ENCODE measurements around the gene MGAM2.
"Not testable (repeated sequence)": the region's sequence is repeated elsewhere in the genome, so short reads cannot be mapped to it uniquely, and the experiment has no call there.

Gene MGAM2

GRCh38 chr7:142111499-142111898 lies at the start of gene MGAM2:
Gene MGAM2, plus strand, starts transcription at chr7:142111718. Its CDS starts 5,156 bp downstream, at chr7:142116874.
- Mint-ChIP-seq H3K4me1 (ENCODE audit: low read depth) (no peaks in the 10 kb centered on the region), H3K27ac (no peak within 1 kb of the TSS), H3K9me3 (no peaks in the 10 kb centered on the region), H3K36me3 (ENCODE audit: low read depth) (no peaks in the 10 kb centered on the region), H3K27me3 (ENCODE audit: low read depth) (peaks cover 8% of the 10 kb centered on the region), H3K4me3 (no peak within 1 kb of the TSS)

- H3K27ac Mint-ChIP-seq = no peak overlapping the region
- H3K4me3 Mint-ChIP-seq = no peak overlapping the region
These were observed 47.7 kb upstream of the MGAM2 start for GRCh38 chr7:142063551-142064442.

GRCh38 chr7:142066536-142066935 lies 45.0 kb upstream of the MGAM2 start:
- no peaks in the 10 kb centered on the region for H3K9me3 Mint-ChIP-seq
- H3K27ac Mint-ChIP-seq = no peak overlapping the region
- H3K27me3 Mint-ChIP-seq (ENCODE audit: low read depth) = no peaks in the 10 kb centered on the region

More at GRCh38 chr7:142063551-142064442, 47.7 kb upstream of the MGAM2 start:
- Mint-ChIP-seq H3K9me3 (no peaks in the 10 kb centered on the region), H3K27me3 (ENCODE audit: low read depth) (no peaks in the 10 kb centered on the region), H3K4me1 (ENCODE audit: low read depth) (no peaks in the 10 kb centered on the region), H3K36me3 (ENCODE audit: low read depth) (no peaks in the 10 kb centered on the region)

GRCh38 chr7:142077762-142078161 lies 33.8 kb upstream of the MGAM2 start:
- H3K4me1 Mint-ChIP-seq (ENCODE audit: low read depth) = no peaks in the 10 kb centered on the region
- peaks cover 4% of the 10 kb centered on the region for H3K27me3 Mint-ChIP-seq (ENCODE audit: low read depth)
- H3K9me3 Mint-ChIP-seq = no peaks in the 10 kb centered on the region
- no peak overlapping the region for H3K4me3 Mint-ChIP-seq
- H3K27ac Mint-ChIP-seq = no peak overlapping the region
- no peaks in the 10 kb centered on the region for H3K36me3 Mint-ChIP-seq (ENCODE audit: low read depth)

More at GRCh38 chr7:142066536-142066935, 45.0 kb upstream of the MGAM2 start:
- Mint-ChIP-seq H3K4me3 (no peak overlapping the region), H3K36me3 (ENCODE audit: low read depth) (no peaks in the 10 kb centered on the region), H3K4me1 (ENCODE audit: low read depth) (no peaks in the 10 kb centered on the region)

GRCh38 chr7:142083605-142084004 lies 27.9 kb upstream of the MGAM2 start:
- Mint-ChIP-seq H3K27ac (no peak overlapping the region), H3K27me3 (ENCODE audit: low read depth) (no peaks in the 10 kb centered on the region), H3K36me3 (ENCODE audit: low read depth) (no peaks in the 10 kb centered on the region), H3K4me3 (no peak overlapping the region), H3K4me1 (ENCODE audit: low read depth) (no peaks in the 10 kb centered on the region), H3K9me3 (no peaks in the 10 kb centered on the region)

GRCh38 chr7:142085428-142085827 lies 26.1 kb upstream of the MGAM2 start:
- Mint-ChIP-seq H3K27me3 (ENCODE audit: low read depth) (no peaks in the 10 kb centered on the region), H3K36me3 (ENCODE audit: low read depth) (no peaks in the 10 kb centered on the region), H3K9me3 (no peaks in the 10 kb centered on the region), H3K27ac (no peak overlapping the region), H3K4me1 (ENCODE audit: low read depth) (no peaks in the 10 kb centered on the region), H3K4me3 (no peak overlapping the region)

GRCh38 chr7:142088022-142088714 lies 23.4 kb upstream of the MGAM2 start:
- Mint-ChIP-seq H3K27ac (no peak overlapping the region), H3K36me3 (ENCODE audit: low read depth) (no peaks in the 10 kb centered on the region), H3K27me3 (ENCODE audit: low read depth) (no peaks in the 10 kb centered on the region), H3K9me3 (no peaks in the 10 kb centered on the region), H3K4me3 (no peak overlapping the region), H3K4me1 (ENCODE audit: low read depth) (no peaks in the 10 kb centered on the region)

GRCh38 chr7:142089035-142089434 lies 22.5 kb upstream of the MGAM2 start:
- H3K9me3 Mint-ChIP-seq = no peaks in the 10 kb centered on the region
- no peaks in the 10 kb centered on the region for H3K36me3 Mint-ChIP-seq (ENCODE audit: low read depth)
- no peak overlapping the region for H3K4me3 Mint-ChIP-seq
- H3K27me3 Mint-ChIP-seq (ENCODE audit: low read depth) = no peaks in the 10 kb centered on the region
- H3K4me1 Mint-ChIP-seq (ENCODE audit: low read depth) = no peaks in the 10 kb centered on the region
- no peak overlapping the region for H3K27ac Mint-ChIP-seq

- Mint-ChIP-seq H3K9me3 (no peaks in the 10 kb centered on the region), H3K27ac (no peak overlapping the region), H3K4me3 (no peak overlapping the region), H3K27me3 (ENCODE audit: low read depth) (no peaks in the 10 kb centered on the region), H3K36me3 (ENCODE audit: low read depth) (no peaks in the 10 kb centered on the region), H3K4me1 (ENCODE audit: low read depth) (no peaks in the 10 kb centered on the region)
These were observed 19.6 kb upstream of the MGAM2 start for GRCh38 chr7:142091961-142092360.

- no peaks in the 10 kb centered on the region for H3K4me1 Mint-ChIP-seq (ENCODE audit: low read depth)
- no peak overlapping the region for H3K27ac Mint-ChIP-seq
- H3K27me3 Mint-ChIP-seq (ENCODE audit: low read depth) = no peaks in the 10 kb centered on the region
- H3K36me3 Mint-ChIP-seq (ENCODE audit: low read depth) = no peaks in the 10 kb centered on the region
- H3K9me3 Mint-ChIP-seq = no peaks in the 10 kb centered on the region
- H3K4me3 Mint-ChIP-seq = no peak overlapping the region
These were observed 16.7 kb upstream of the MGAM2 start for GRCh38 chr7:142094861-142095260.

GRCh38 chr7:142097571-142097970 lies 13.9 kb upstream of the MGAM2 start:
- Mint-ChIP-seq H3K9me3 (no peaks in the 10 kb centered on the region), H3K36me3 (ENCODE audit: low read depth) (no peaks in the 10 kb centered on the region), H3K4me1 (ENCODE audit: low read depth) (peaks cover 6% of the 10 kb centered on the region), H3K27me3 (ENCODE audit: low read depth) (no peaks in the 10 kb centered on the region), H3K4me3 (no peak overlapping the region), H3K27ac (no peak overlapping the region)

GRCh38 chr7:142098004-142098403 lies 13.5 kb upstream of the MGAM2 start:
- Mint-ChIP-seq H3K27me3 (ENCODE audit: low read depth) (no peaks in the 10 kb centered on the region), H3K27ac (no peak overlapping the region), H3K4me3 (no peak overlapping the region), H3K36me3 (ENCODE audit: low read depth) (no peaks in the 10 kb centered on the region), H3K4me1 (ENCODE audit: low read depth) (peaks cover 6% of the 10 kb centered on the region), H3K9me3 (no peaks in the 10 kb centered on the region)

- H3K36me3 Mint-ChIP-seq (ENCODE audit: low read depth); H3K9me3 Mint-ChIP-seq; H3K27ac Mint-ChIP-seq; H3K4me3 Mint-ChIP-seq; H3K27me3 Mint-ChIP-seq (ENCODE audit: low read depth); H3K4me1 Mint-ChIP-seq (ENCODE audit: low read depth): not testable (repeated sequence)
These were observed 12.2 kb upstream of the MGAM2 start for GRCh38 chr7:142099347-142099746.

- no peak overlapping the region for H3K4me3 Mint-ChIP-seq
- H3K4me1 Mint-ChIP-seq (ENCODE audit: low read depth) = peaks cover 12% of the 10 kb centered on the region
- no peak overlapping the region for H3K27ac Mint-ChIP-seq
- H3K36me3 Mint-ChIP-seq (ENCODE audit: low read depth) = no peaks in the 10 kb centered on the region
- H3K9me3 Mint-ChIP-seq = no peaks in the 10 kb centered on the region
- no peaks in the 10 kb centered on the region for H3K27me3 Mint-ChIP-seq (ENCODE audit: low read depth)
These were observed 10.9 kb upstream of the MGAM2 start for GRCh38 chr7:142100634-142101033.

- H3K36me3 Mint-ChIP-seq (ENCODE audit: low read depth); H3K4me3 Mint-ChIP-seq; H3K9me3 Mint-ChIP-seq; H3K27me3 Mint-ChIP-seq (ENCODE audit: low read depth); H3K27ac Mint-ChIP-seq: not testable (repeated sequence)
- peaks cover 12% of the 10 kb centered on the region for H3K4me1 Mint-ChIP-seq (ENCODE audit: low read depth)
These were observed 9.7 kb upstream of the MGAM2 start for GRCh38 chr7:142101794-142102193.

Measured in T-helper 1 cell treated with Interleukin-12 subunit alpha and Interleukin-12 subunit beta and Interleukin-4 antibody, amounts not matched to agents 30 μg/mL and 1 μg/mL, for 36 hours (primary cell).